BLaER1 treated with 17β-estradiol and CSF1 and Interleukin-3, amounts not matched to agents 10 nM and 100 nM (cell line): ENCODE measurements around the gene VTI1B.
"Not testable (repeated sequence)": the region's sequence is repeated elsewhere in the genome, so short reads cannot be mapped to it uniquely, and the experiment has no call there.

ENCODE experiments used
- H3K27ac ChIP-seq, 11 experiments: shearing (Covaris generic); formaldehyde crosslinking; 2 replicates each; pipeline ENCODE4 v1.8.1; 2022
- H3K27me3 ChIP-seq, 11 experiments: shearing (Covaris generic); formaldehyde crosslinking; 2 replicates each; pipeline ENCODE4 v1.8.1; 2022
- H3K36me3 ChIP-seq, 11 experiments: shearing (Covaris generic); formaldehyde crosslinking; 2 replicates each; pipeline ENCODE4 v1.8.1; 2022
- H3K4me1 ChIP-seq, 10 experiments: shearing (Covaris generic); formaldehyde crosslinking; 2 replicates each; pipeline ENCODE4 v1.8.1; 2022
- H3K4me2 ChIP-seq, 11 experiments: shearing (Covaris generic); formaldehyde crosslinking; 2 replicates each; pipeline ENCODE4 v1.8.1; 2022
- H3K4me3 ChIP-seq, 10 experiments: shearing (Covaris generic); formaldehyde crosslinking; 2 replicates each; pipeline ENCODE4 v1.8.1; 2022
- H3K9ac ChIP-seq, 11 experiments: shearing (Covaris generic); formaldehyde crosslinking; 2 replicates each; pipeline ENCODE4 v1.8.1; 2022
- H3K9me3 ChIP-seq, 11 experiments: shearing (Covaris generic); formaldehyde crosslinking; replicated peaks in 1 of 11; 2 replicates each; pipeline ENCODE4 v1.8.1; 2022
- H4K20me1 ChIP-seq, 11 experiments: shearing (Covaris generic); formaldehyde crosslinking; 2 replicates each; pipeline ENCODE4 v1.8.1; 2022
- Cebpa-rat ChIP-seq, 11 experiments: shearing (Covaris generic); IDR thresholded peaks; 2 replicates each; pipeline ENCODE4 v1.8.1; 2022

VTI1B gene

DNA sequence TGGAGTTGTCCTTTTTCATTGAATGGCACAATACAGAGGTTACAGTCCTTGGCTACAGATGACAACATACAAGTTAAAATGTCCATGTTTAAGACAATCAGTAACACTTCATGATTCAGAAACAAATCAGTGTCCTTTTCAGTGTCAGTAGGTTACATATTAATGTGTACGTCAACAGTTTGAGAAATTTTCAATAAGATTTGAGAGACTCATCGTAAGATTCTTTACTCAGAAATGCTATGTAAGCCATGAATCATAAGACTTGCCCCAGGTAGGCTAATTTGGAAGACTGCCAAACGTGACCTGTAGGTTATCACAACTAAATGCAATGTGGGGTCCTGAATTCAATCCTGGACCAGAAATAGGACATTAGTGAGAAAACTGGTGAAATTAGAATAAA is 30.8 kb upstream of the VTI1B start:
- Histone ChIP-seq H3K27me3 (no peaks in the 10 kb centered on the region), H3K9me3 (peaks cover 27 to 33% (median 28%) of the 10 kb centered on the region in 11 experiments), H3K4me1 (peaks cover 0 to 43% (median 2%) of the 10 kb centered on the region in 10 experiments; a peak in 7 of 20 replicates), H3K27ac (no peak overlapping the region), H3K4me2 (no peak overlapping the region), H3K9ac (no peak overlapping the region), H3K4me3 (no peak overlapping the region), H4K20me1 (no peaks in the 10 kb centered on the region), H3K36me3 (no peaks in the 10 kb centered on the region; a peak in 2 of 22 replicates)
- TF ChIP-seq Cebpa-rat (IDR thresholded peaks at IDR 0.05) = no peak

DNA sequence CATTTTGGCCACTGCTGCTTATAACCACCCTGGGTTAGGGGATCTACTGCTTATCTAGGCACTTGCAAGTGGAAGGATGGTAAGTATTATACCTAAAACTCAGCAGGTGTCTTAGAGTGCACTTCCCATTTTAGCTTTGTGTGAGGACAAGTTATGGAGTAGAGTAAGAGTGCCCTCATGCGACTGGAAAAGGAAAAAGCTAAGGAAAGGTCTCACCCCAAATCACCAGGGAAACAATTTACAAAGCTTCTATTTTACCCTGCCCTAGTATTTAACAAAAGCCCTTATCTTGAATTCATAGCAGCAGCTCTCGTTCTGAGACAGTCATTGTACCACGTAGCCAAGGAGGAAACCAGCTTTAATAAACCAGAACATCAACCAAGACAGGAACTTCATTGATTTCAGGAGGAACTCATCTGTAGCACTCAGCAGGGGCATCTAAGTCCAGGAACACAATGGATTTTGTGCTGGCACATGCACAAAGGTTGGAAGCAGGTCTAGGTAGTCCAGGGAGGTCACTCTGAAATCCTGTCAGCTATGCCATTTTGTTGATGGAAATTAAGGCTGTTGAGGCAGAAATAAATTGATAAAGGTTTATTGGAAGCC is 30.2 kb upstream of the VTI1B start:
- H3K27ac ChIP-seq = no peak overlapping the region
- H3K4me1 ChIP-seq = peaks cover 0 to 49% (median 2%) of the 10 kb centered on the region in 10 experiments; a peak in 7 of 20 replicates
- no peaks in the 10 kb centered on the region for H4K20me1 ChIP-seq
- peaks cover 21 to 32% (median 22%) of the 10 kb centered on the region in 11 experiments for H3K9me3 ChIP-seq
- H3K9ac ChIP-seq = peak overlapping the region in 1 of 11 experiments; percentile 1; a peak in 1 of 22 replicates
- H3K27me3 ChIP-seq = no peaks in the 10 kb centered on the region
- no peaks in the 10 kb centered on the region; a peak in 1 of 22 replicates for H3K36me3 ChIP-seq
- no peak for TF ChIP-seq Cebpa-rat (IDR thresholded peaks at IDR 0.05)
- H3K4me3 ChIP-seq = peak overlapping the region in 1 of 10 experiments; percentile 14; a peak in 1 of 20 replicates
- H3K4me2 ChIP-seq = peak overlapping the region in 3 of 11 experiments; percentile 51 to 77 (median 66); a peak in 6 of 22 replicates

GRCh38 chr14:67703997-67704396 is 29.6 kb upstream of the VTI1B start:
- H3K4me1 ChIP-seq = peaks cover 0 to 52% (median 2%) of the 10 kb centered on the region in 10 experiments; a peak in 7 of 20 replicates
- peaks cover 15 to 26% (median 16%) of the 10 kb centered on the region in 11 experiments for H3K9me3 ChIP-seq
- H3K4me2 ChIP-seq = peak overlapping the region in 3 of 11 experiments; percentile 51 to 77 (median 66); a peak in 6 of 22 replicates

GRCh38 chr14:67701492-67701891 is 27.1 kb upstream of the VTI1B start, which contains the start of gene RDH12:
Gene RDH12, plus strand, starts transcription at chr14:67701886. Its CDS starts 20,757 bp downstream, at chr14:67722643.
- peak within 1 kb of the TSS in 5 of 11 experiments; percentile 40 to 87 (median 72); a peak in 8 of 22 replicates for H3K27ac ChIP-seq
- peaks cover 0 to 70% (median 2%) of the 10 kb centered on the region in 10 experiments; a peak in 7 of 20 replicates for H3K4me1 ChIP-seq
- H3K9ac ChIP-seq = peak within 1 kb of the TSS in 5 of 11 experiments; percentile 2 to 69 (median 60); a peak in 8 of 22 replicates
- peak within 1 kb of the TSS in 1 of 10 experiments; percentile 19; a peak in 1 of 20 replicates for H3K4me3 ChIP-seq
- peak within 1 kb of the TSS in 4 of 11 experiments; percentile 34 to 77 (median 70); a peak in 7 of 22 replicates for H3K4me2 ChIP-seq
- not testable (repeated sequence) for H3K9me3 ChIP-seq, H3K36me3 ChIP-seq, H4K20me1 ChIP-seq, H3K27me3 ChIP-seq

More at GRCh38 chr14:67703997-67704396, 29.6 kb upstream of the VTI1B start:
- Histone ChIP-seq H3K4me3 (peak overlapping the region in 1 of 10 experiments; percentile 14; a peak in 1 of 20 replicates), H3K27ac (no peak overlapping the region), H3K27me3 (no peaks in the 10 kb centered on the region), H3K9ac (peak overlapping the region in 2 of 11 experiments; percentile 1 to 10; a peak in 2 of 22 replicates), H4K20me1 (no peaks in the 10 kb centered on the region), H3K36me3 (no peaks in the 10 kb centered on the region)
- no peak for TF ChIP-seq Cebpa-rat (IDR thresholded peaks at IDR 0.05)

DNA sequence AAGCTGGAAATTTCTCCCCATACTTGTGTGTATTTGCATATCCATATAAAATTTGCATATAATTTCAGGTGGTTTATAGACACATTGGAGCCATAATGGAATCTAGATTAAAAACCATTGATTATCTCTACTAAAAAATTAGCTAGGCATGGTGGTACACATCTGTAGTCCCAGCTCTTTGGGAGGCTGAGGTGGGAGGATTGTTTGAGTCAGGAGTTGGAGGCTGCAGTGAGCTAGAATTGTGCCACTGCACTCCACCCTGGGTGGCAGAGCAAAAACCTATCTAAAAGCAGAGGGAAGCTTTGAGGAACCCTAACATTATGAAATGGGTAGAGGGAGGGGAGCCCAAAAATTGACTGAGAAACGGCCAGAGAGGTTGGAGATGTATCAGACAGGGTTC is 23.7 kb upstream of the VTI1B start:
- Histone ChIP-seq H3K4me3 (no peak overlapping the region), H3K4me2 (no peak overlapping the region), H3K27me3 (no peaks in the 10 kb centered on the region), H3K27ac (no peak overlapping the region), H3K36me3 (peaks cover 0 to 8% (median under 1%) of the 10 kb centered on the region in 11 experiments; a peak in 8 of 22 replicates), H3K4me1 (peaks cover 11 to 74% (median 17%) of the 10 kb centered on the region in 10 experiments; a peak in 19 of 20 replicates), H3K9ac (no peak overlapping the region), H4K20me1 (peaks cover 0 to 12% (median 8%) of the 10 kb centered on the region in 11 experiments; a peak in 8 of 22 replicates), H3K9me3 (0 out of 22 replicates have a peak, but pooled peaks cover 0 to 8% (median 0%) of the 10 kb centered on the region in 11 experiments)
- TF ChIP-seq Cebpa-rat (IDR thresholded peaks at IDR 0.05) = no peak

DNA sequence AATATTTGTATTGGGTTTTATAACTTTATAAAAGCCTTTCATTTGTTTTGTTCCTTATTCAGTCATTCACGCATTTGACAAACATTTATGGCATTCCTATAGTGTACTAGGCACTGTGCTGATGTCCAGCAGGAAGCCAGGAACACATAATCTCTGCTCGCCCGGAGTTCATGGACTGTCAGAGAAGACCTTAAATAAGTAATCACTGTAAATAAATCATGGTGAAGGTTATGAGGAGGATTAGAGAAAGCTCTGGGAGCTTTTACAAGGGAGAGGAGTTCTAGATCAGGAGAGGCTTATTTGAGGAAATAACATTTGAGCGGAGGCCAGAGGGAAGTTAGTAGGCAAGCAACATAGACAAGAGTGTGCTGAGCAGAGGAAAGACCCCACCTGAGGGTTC is 22.6 kb upstream of the VTI1B start:
- Histone ChIP-seq H3K4me3 (no peak overlapping the region), H3K9ac (no peak overlapping the region), H3K4me1 (peaks cover 11 to 77% (median 18%) of the 10 kb centered on the region in 10 experiments; a peak in 19 of 20 replicates), H3K27me3 (no peaks in the 10 kb centered on the region), H3K36me3 (peaks cover 5 to 20% (median 13%) of the 10 kb centered on the region in 11 experiments), H4K20me1 (peaks cover 0 to 21% (median 14%) of the 10 kb centered on the region in 11 experiments; a peak in 8 of 22 replicates), H3K4me2 (peak overlapping the region in 2 of 11 experiments; percentile 39 to 94; a peak in 4 of 22 replicates), H3K27ac (no peak overlapping the region), H3K9me3 (0 out of 22 replicates have a peak, but pooled peaks cover 0 to 8% (median 0%) of the 10 kb centered on the region in 11 experiments)
- TF ChIP-seq Cebpa-rat (IDR thresholded peaks at IDR 0.05) = no peak

GRCh38 chr14:67695394-67695949 is 21.0 kb upstream of the VTI1B start, which contains the start of gene RDH11:
Gene RDH11, minus strand, starts transcription at chr14:67695764. Its CDS starts 61 bp downstream, at chr14:67695703.
- Histone ChIP-seq H3K4me2 (peak within 1 kb of the TSS; percentile 72 to 96 (median 87)), H3K4me1 (peaks cover 11 to 65% (median 16%) of the 10 kb centered on the region in 10 experiments; a peak in 19 of 20 replicates), H3K27ac (peak within 1 kb of the TSS; percentile 32 to 87 (median 83); a peak in 20 of 22 replicates), H3K27me3 (no peaks in the 10 kb centered on the region), H3K9ac (peak within 1 kb of the TSS; percentile 78 to 91 (median 85)), H4K20me1 (peaks cover 0 to 28% (median 15%) of the 10 kb centered on the region in 11 experiments; a peak in 8 of 22 replicates), H3K36me3 (peaks cover 21 to 35% (median 28%) of the 10 kb centered on the region in 11 experiments), H3K9me3 (0 out of 22 replicates have a peak, but pooled peaks cover 0 to 8% (median 0%) of the 10 kb centered on the region in 11 experiments), H3K4me3 (peak within 1 kb of the TSS; percentile 71 to 97 (median 91))
- TF ChIP-seq Cebpa-rat (IDR thresholded peaks at IDR 0.05) = peak in 10 of 11 experiments; percentile 11 to 83 (median 63); a peak in 13 of 22 replicates

- H3K4me1 ChIP-seq = peaks cover 11 to 60% (median 16%) of the 10 kb centered on the region in 10 experiments; a peak in 19 of 20 replicates
- peaks cover 0 to 28% (median 15%) of the 10 kb centered on the region in 11 experiments; a peak in 8 of 22 replicates for H4K20me1 ChIP-seq
- 0 out of 22 replicates have a peak, but pooled peaks cover 0 to 2% (median 0%) of the 10 kb centered on the region in 11 experiments for H3K9me3 ChIP-seq
- peak overlapping the region; percentile 78 to 91 (median 85) for H3K9ac ChIP-seq
- TF ChIP-seq Cebpa-rat (IDR thresholded peaks at IDR 0.05) = no peak
- H3K36me3 ChIP-seq = peaks cover 27 to 41% (median 34%) of the 10 kb centered on the region in 11 experiments
- H3K27ac ChIP-seq = peak overlapping the region; percentile 32 to 87 (median 83); a peak in 20 of 22 replicates
- H3K4me3 ChIP-seq = peak overlapping the region; percentile 71 to 97 (median 91)
- peak overlapping the region; percentile 72 to 96 (median 87) for H3K4me2 ChIP-seq
- no peaks in the 10 kb centered on the region for H3K27me3 ChIP-seq
Observed at GRCh38 chr14:67694791-67695393, 20.5 kb upstream of the VTI1B start.
